A549 (cell line): Measurements from ENCODE around the gene LRFN3. TPM values are rescaled to one million over a fixed set of nuclear protein-coding genes. Genes with fewer than 3 reads are reported as not detected.
A peak's percentile ranks its signal among the peaks of the same experiment; 100 is the strongest.

Experiments
- ATAC-seq, 2 experiments: fragments of 200-7000 bp in 1 of 2; fragments of >200 bp in 1 of 2; cut with Nextera tagmentation in 1 of 2; cut with Tn5 transposase in 1 of 2; 3 replicates each; pipeline versions ENCODE4 v1.8.0 to v1.9.1; 2018 to 2020; ENCODE audit warnings: mild to moderate bottlenecking in 1 of 2, moderate library complexity in 1 of 2
- CTCF ChIA-PET: fragments of 300-600 bp; sonication (Branson Sonifier 250); formaldehyde crosslinking; extraction: SDS; loops from one replicate; lab custom pipeline; 2021; ENCODE audit warnings: antibody characterized with exemption, inconsistent platforms; lab: Yijun Ruan, JAX
- POLR2A ChIA-PET: fragments of 350-600 bp; formaldehyde crosslinking; extraction: SDS; loops from one replicate; lab custom pipeline; 2021; ENCODE audit warnings: antibody characterized with exemption, inconsistent platforms; lab: Yijun Ruan, JAX
- DNase-seq, 2 experiments: peaks; one replicate each; pipeline versions ENCODE4 v3.0.0 to v3.0.0-alpha.2; 2011 to 2016; ENCODE audit warnings: low read depth in 1 of 2, low spot score in 1 of 2
- FAIRE-seq: peaks from 2 replicates; lab custom pipeline; 2011; peaks lifted over from hg19 to GRCh38; lab: Jason Lieb, UNC
- H3K27ac ChIP-seq, 2 experiments: fragments of >200 bp; sonication (Bioruptor Twin); formaldehyde crosslinking; 3 replicates each; pipeline ENCODE4 v1.5.1; 2016 to 2017
- H3K4me1 ChIP-seq: fragments of >200 bp; sonication (Bioruptor Twin); formaldehyde crosslinking; 3 replicates; pipeline ENCODE4 v1.6.1; 2016
- H3K4me2 ChIP-seq: fragments of >200 bp; sonication (Bioruptor Twin); formaldehyde crosslinking; 3 replicates; pipeline ENCODE4 v1.6.1; 2016
- H3K4me3 ChIP-seq: fragments of >200 bp; sonication (Bioruptor Twin); formaldehyde crosslinking; 3 replicates; pipeline ENCODE4 v1.5.1; 2016
- H3K9me3 ChIP-seq: fragments of >200 bp; sonication (Bioruptor Twin); formaldehyde crosslinking; 3 replicates; pipeline ENCODE4 v1.6.1; 2016
- CHD2 ChIP-seq: fragments of 150-350 bp; IDR thresholded peaks from 2 replicates; pipeline ENCODE4 v1.6.1; 2014; ENCODE audit warnings: low read length; ENCODE audit not compliant: partially characterized antibody
- CHD4 ChIP-seq: fragments of 200-600 bp; sonication (generic); IDR thresholded peaks from 2 replicates; pipeline ENCODE4 v1.6.1; 2016; ENCODE audit warnings: antibody characterized with exemption, mild to moderate bottlenecking, borderline replicate concordance
- EHMT2 ChIP-seq: fragments of 200-600 bp; sonication (generic); IDR thresholded peaks from 2 replicates; pipeline ENCODE4 v1.6.1; 2016; ENCODE audit warnings: antibody characterized with exemption, low read depth, mild to moderate bottlenecking, moderate library complexity
- EP300 ChIP-seq, 2 experiments: fragments of >200 bp; sonication (Bioruptor Twin); formaldehyde crosslinking; IDR thresholded peaks; 2 replicates in 1 of 2; 3 replicates in 1 of 2; pipeline ENCODE4 v1.6.1; 2016 to 2017
- ESRRA ChIP-seq: fragments of 150-350 bp; IDR thresholded peaks from 2 replicates; pipeline ENCODE4 v1.6.1; 2014; ENCODE audit warnings: mild to moderate bottlenecking, low read length, borderline replicate concordance
- HOXB5 ChIP-seq: fragments of 250-450 bp; sonication (Bioruptor Pico); IDR thresholded peaks from 2 replicates; pipeline ENCODE4 v1.5.0; 2020; ENCODE audit warnings: mild to moderate bottlenecking, moderate library complexity
- KDM5A ChIP-seq: fragments of 200-600 bp; sonication (generic); IDR thresholded peaks from 2 replicates; pipeline ENCODE4 v1.6.1; 2016; ENCODE audit warnings: antibody characterized with exemption, mild to moderate bottlenecking
- MAZ ChIP-seq: fragments of 150-350 bp; IDR thresholded peaks from 2 replicates; pipeline ENCODE4 v1.6.1; 2014; ENCODE audit warnings: antibody characterized with exemption, low read depth, low read length, borderline replicate concordance
- MYC ChIP-seq: IDR thresholded peaks from 2 replicates; pipeline ENCODE4 v1.6.1; 2012; ENCODE audit warnings: mild to moderate bottlenecking, inconsistent platforms, low read length, improper control_type of control experiment, borderline replicate concordance
- NR3C1 ChIP-seq: fragments of >200 bp; sonication (Bioruptor Twin); formaldehyde crosslinking; IDR thresholded peaks from 3 replicates; pipeline ENCODE4 v1.6.1; 2017
- PHF8 ChIP-seq: fragments of 200-600 bp; sonication (generic); IDR thresholded peaks from 2 replicates; pipeline ENCODE4 v1.6.1; 2016; ENCODE audit warnings: low read depth, mild to moderate bottlenecking, antibody characterized with exemption, moderate library complexity, borderline replicate concordance
- RARB ChIP-seq: fragments of 250-450 bp; sonication (Bioruptor Pico); IDR thresholded peaks from 2 replicates; pipeline ENCODE4 v1.8.0; 2021; ENCODE audit warnings: mild to moderate bottlenecking, moderate library complexity
- RFX5 ChIP-seq: fragments of 450-650 bp; IDR thresholded peaks from 2 replicates; pipeline ENCODE4 v1.7.1; 2014; ENCODE audit warnings: antibody characterized with exemption, mild to moderate bottlenecking, moderate library complexity
- TP53 ChIP-seq: fragments of 250-450 bp; sonication (Bioruptor Pico); IDR thresholded peaks from 2 replicates; pipeline ENCODE4 v1.5.0; 2021; ENCODE audit warnings: mild to moderate bottlenecking, moderate library complexity
- ZC3H11A ChIP-seq: fragments of 450-650 bp; IDR thresholded peaks from 2 replicates; pipeline ENCODE4 v1.6.1; 2014; ENCODE audit warnings: antibody characterized with exemption, mild to moderate bottlenecking
- ZFP36 ChIP-seq: fragments of 450-650 bp; IDR thresholded peaks from 2 replicates; pipeline ENCODE4 v1.6.1; 2014; ENCODE audit warnings: borderline replicate concordance; ENCODE audit not compliant: partially characterized antibody
- ZSCAN20 ChIP-seq: fragments of 250-450 bp; sonication (Bioruptor Pico); IDR thresholded peaks from 2 replicates; pipeline ENCODE4 v1.8.0; 2022; ENCODE audit warnings: mild to moderate bottlenecking, moderate library complexity
- WGBS: methylation state at CpG from one replicate; pipeline ENCODE4 v1.1.6; 2017; ENCODE audit errors: missing lambda C conversion rate; 5-methylcytosine and 5-hydroxymethylcytosine counted together
- polyA plus RNA-seq, 4 experiments: library from polyadenylated mRNA; depleted of rRNA in 3 of 4; stranded (reverse); fragments of >200 nt; fragmentation: RNase III in 1 of 4; extraction: RNeasy Plus Mini Kit Qiagen cat#74134 plus additional on column Dnase treatment in 1 of 4; gene quantifications; 2 replicates in 3 of 4; 3 replicates in 1 of 4; pipeline ENCODE4 v1.2.3, GENCODE V29; 2011 to 2017
- TF ChIP-seq, protein P1 (sequence below): fragments of >200 bp; sonication (Bioruptor Twin); formaldehyde crosslinking; IDR thresholded peaks from 3 replicates; pipeline ENCODE4 v1.5.1; 2016
- TF ChIP-seq, protein P2 (sequence below): fragments of 200-600 bp; sonication (generic); IDR thresholded peaks from 2 replicates; pipeline ENCODE4 v1.6.1; 2016; ENCODE audit warnings: antibody characterized with exemption, mild to moderate bottlenecking, moderate library complexity
- TF ChIP-seq, protein P3 (sequence below): fragments of 150-350 bp; IDR thresholded peaks from 2 replicates; pipeline ENCODE4 v1.6.1; 2014; ENCODE audit warnings: low read depth, mild to moderate bottlenecking, low read length
- TF ChIP-seq, protein P4 (sequence below): IDR thresholded peaks from 2 replicates; pipeline ENCODE4 v1.6.1; 2012; ENCODE audit warnings: low read depth, borderline replicate concordance

LRFN3 gene
- polyA plus RNA-seq, 2 of the 4 experiments (the other 2 are of a cell fraction): 2.4 to 16.6 TPM

DNA sequence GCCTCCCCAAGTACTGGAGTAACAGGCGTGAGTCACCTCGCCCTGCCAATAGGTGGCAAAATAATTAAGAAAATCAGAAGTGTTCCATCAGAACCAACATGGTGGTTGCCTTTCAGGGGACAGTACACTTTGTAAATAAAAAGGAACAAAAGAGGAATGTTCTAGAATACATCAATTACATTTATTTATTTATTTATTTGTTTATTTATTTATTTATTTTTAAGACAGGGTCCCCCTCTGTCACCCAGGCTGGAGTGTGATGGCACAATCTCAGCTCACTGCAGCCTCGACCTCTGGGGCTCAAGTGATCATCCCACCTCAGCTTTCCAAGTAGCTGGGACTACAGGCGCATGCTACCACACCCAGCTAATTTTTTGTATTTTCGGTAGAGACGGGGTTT lies 15.2 kb upstream of the LRFN3 start:
- no peaks in the 10 kb centered on the region for H3K4me1 ChIP-seq
- no peak overlapping the region for H3K4me2 ChIP-seq
- ATAC-seq (no peak), FAIRE-seq (no peak), DNase-seq (no peak)
- ChIA-PET POLR2A (no interaction called here), CTCF (interaction anchor here (1.1 to 15.4 kb wide), 6 partner anchors 8 to 49 kb away, joined by 3 to 402 read pairs (median 6); partner anchors contain the start of gene TYROBP)
- WGBS: 40% methylated on average over 6 of the region's 6 CpGs
- H3K9me3 ChIP-seq: peaks cover 12% of the 10 kb centered on the region
- TF ChIP-seq NR3C1 (no peak), KDM5A (no peak), ZC3H11A (peak; percentile 100), TP53 (no peak), MYC (no peak), ESRRA (no peak)
- H3K4me3 ChIP-seq: no peak overlapping the region
- no peak overlapping the region for H3K27ac ChIP-seq

DNA sequence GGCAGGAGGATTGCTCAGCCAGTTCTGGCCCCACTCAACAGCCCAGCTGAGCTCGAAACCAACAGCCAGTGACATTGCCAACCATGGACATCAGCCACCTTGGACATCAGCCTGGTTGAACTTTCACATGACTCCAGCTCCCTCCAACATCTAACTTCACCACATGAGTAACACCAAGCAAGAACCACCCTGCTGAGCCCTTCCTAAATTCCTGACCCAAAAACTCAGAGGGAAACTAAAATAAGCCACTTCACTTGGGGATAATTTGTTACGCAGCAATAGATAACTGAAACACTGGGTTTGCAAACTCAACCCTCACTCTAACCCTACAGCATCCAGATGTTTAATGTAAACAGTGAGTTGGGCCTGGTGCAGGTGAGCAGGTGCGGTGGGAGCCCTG lies 10.7 kb upstream of the LRFN3 start:
- no peak overlapping the region for H3K4me2 ChIP-seq
- ChIA-PET CTCF (interaction anchor here (0.5 to 15.4 kb wide), 8 partner anchors 11 to 231 kb away, joined by 3 to 402 read pairs (median 4); partner anchors contain the start of genes TYROBP and U2AF1L4), POLR2A (interaction anchor here (0.7 to 1.2 kb wide), 2 partner anchors 15 to 185 kb away, joined by 3 read pairs; no protein-coding TSS in a partner anchor)
- H3K9me3 ChIP-seq: peaks cover 13% of the 10 kb centered on the region
- H3K27ac ChIP-seq: no peak overlapping the region
- no peak overlapping the region for H3K4me3 ChIP-seq
- 41% methylated on average over 3 of the region's 3 CpGs for WGBS
- FAIRE-seq (no peak), ATAC-seq (no peak), DNase-seq (no peak)
- TF ChIP-seq, protein P1, sequence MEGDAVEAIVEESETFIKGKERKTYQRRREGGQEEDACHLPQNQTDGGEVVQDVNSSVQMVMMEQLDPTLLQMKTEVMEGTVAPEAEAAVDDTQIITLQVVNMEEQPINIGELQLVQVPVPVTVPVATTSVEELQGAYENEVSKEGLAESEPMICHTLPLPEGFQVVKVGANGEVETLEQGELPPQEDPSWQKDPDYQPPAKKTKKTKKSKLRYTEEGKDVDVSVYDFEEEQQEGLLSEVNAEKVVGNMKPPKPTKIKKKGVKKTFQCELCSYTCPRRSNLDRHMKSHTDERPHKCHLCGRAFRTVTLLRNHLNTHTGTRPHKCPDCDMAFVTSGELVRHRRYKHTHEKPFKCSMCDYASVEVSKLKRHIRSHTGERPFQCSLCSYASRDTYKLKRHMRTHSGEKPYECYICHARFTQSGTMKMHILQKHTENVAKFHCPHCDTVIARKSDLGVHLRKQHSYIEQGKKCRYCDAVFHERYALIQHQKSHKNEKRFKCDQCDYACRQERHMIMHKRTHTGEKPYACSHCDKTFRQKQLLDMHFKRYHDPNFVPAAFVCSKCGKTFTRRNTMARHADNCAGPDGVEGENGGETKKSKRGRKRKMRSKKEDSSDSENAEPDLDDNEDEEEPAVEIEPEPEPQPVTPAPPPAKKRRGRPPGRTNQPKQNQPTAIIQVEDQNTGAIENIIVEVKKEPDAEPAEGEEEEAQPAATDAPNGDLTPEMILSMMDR: no peak
- TF ChIP-seq, protein P2, sequence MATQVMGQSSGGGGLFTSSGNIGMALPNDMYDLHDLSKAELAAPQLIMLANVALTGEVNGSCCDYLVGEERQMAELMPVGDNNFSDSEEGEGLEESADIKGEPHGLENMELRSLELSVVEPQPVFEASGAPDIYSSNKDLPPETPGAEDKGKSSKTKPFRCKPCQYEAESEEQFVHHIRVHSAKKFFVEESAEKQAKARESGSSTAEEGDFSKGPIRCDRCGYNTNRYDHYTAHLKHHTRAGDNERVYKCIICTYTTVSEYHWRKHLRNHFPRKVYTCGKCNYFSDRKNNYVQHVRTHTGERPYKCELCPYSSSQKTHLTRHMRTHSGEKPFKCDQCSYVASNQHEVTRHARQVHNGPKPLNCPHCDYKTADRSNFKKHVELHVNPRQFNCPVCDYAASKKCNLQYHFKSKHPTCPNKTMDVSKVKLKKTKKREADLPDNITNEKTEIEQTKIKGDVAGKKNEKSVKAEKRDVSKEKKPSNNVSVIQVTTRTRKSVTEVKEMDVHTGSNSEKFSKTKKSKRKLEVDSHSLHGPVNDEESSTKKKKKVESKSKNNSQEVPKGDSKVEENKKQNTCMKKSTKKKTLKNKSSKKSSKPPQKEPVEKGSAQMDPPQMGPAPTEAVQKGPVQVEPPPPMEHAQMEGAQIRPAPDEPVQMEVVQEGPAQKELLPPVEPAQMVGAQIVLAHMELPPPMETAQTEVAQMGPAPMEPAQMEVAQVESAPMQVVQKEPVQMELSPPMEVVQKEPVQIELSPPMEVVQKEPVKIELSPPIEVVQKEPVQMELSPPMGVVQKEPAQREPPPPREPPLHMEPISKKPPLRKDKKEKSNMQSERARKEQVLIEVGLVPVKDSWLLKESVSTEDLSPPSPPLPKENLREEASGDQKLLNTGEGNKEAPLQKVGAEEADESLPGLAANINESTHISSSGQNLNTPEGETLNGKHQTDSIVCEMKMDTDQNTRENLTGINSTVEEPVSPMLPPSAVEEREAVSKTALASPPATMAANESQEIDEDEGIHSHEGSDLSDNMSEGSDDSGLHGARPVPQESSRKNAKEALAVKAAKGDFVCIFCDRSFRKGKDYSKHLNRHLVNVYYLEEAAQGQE: no peak
- TF ChIP-seq EP300 (IDR thresholded peaks at IDR 0.05) (no peak), ZC3H11A (no peak), KDM5A (no peak), EHMT2 (no peak), CHD4 (no peak), NR3C1 (no peak), ZFP36 (no peak), ESRRA (no peak), MAZ (no peak), RFX5 (no peak), CHD2 (no peak), ZSCAN20 (no peak), PHF8 (no peak), HOXB5 (CRISPR knock-in tag) (no peak), RARB (CRISPR knock-in tag) (no peak)
- TF ChIP-seq, protein P3, sequence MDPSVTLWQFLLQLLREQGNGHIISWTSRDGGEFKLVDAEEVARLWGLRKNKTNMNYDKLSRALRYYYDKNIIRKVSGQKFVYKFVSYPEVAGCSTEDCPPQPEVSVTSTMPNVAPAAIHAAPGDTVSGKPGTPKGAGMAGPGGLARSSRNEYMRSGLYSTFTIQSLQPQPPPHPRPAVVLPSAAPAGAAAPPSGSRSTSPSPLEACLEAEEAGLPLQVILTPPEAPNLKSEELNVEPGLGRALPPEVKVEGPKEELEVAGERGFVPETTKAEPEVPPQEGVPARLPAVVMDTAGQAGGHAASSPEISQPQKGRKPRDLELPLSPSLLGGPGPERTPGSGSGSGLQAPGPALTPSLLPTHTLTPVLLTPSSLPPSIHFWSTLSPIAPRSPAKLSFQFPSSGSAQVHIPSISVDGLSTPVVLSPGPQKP: no peak
- TF ChIP-seq, protein P4, sequence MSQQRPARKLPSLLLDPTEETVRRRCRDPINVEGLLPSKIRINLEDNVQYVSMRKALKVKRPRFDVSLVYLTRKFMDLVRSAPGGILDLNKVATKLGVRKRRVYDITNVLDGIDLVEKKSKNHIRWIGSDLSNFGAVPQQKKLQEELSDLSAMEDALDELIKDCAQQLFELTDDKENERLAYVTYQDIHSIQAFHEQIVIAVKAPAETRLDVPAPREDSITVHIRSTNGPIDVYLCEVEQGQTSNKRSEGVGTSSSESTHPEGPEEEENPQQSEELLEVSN: no peak
- H3K4me1 ChIP-seq: no peaks in the 10 kb centered on the region
